ENCODE measurements around the gene ETV3.
"Not testable (repeated sequence)": the region's sequence is repeated elsewhere in the genome, so short reads cannot be mapped to it uniquely, and the experiment has no call there.

Gene ETV3

GRCh38 chr1:157171903-157172503 is 33.8 kb upstream of the ETV3 start:
- DNase-seq (ENCODE audit: low spot score); in situ Hi-C loops (cut with MboI; ENCODE audit: low pct_unique_long_range_greater_than_20kb, low sequenced_read_pairs, unreplicated experiment): not testable (repeated sequence)
- TF ChIP-seq CTCF (IDR thresholded peaks at IDR 0.05; ENCODE audit: extremely low read depth, insufficient read depth, missing control alignments), result peak; percentile 43

- in situ Hi-C loops (cut with MboI; ENCODE audit: low pct_unique_long_range_greater_than_20kb, low sequenced_read_pairs, unreplicated experiment), result no loop called here
- DNase-seq (ENCODE audit: low spot score), result no peak
- peak; percentile 65 for TF ChIP-seq CTCF (IDR thresholded peaks at IDR 0.05; ENCODE audit: extremely low read depth, insufficient read depth, missing control alignments)
Observed at GRCh38 chr1:157170677-157171515, 32.7 kb upstream of the ETV3 start.

GRCh38 chr1:157168015-157168414 is 29.8 kb upstream of the ETV3 start:
- no peak for TF ChIP-seq CTCF (IDR thresholded peaks at IDR 0.05; ENCODE audit: extremely low read depth, insufficient read depth, missing control alignments)
- no peak for DNase-seq (ENCODE audit: low spot score)
- in situ Hi-C loops (cut with MboI; ENCODE audit: low pct_unique_long_range_greater_than_20kb, low sequenced_read_pairs, unreplicated experiment), result no loop called here

GRCh38 chr1:157167437-157167836 is 29.2 kb upstream of the ETV3 start:
- no peak for TF ChIP-seq CTCF (IDR thresholded peaks at IDR 0.05; ENCODE audit: extremely low read depth, insufficient read depth, missing control alignments)
- no peak for DNase-seq (ENCODE audit: low spot score)
- in situ Hi-C loops (cut with MboI; ENCODE audit: low pct_unique_long_range_greater_than_20kb, low sequenced_read_pairs, unreplicated experiment), result no loop called here

- in situ Hi-C loops (cut with MboI; ENCODE audit: low pct_unique_long_range_greater_than_20kb, low sequenced_read_pairs, unreplicated experiment), result no loop called here
- TF ChIP-seq CTCF (IDR thresholded peaks at IDR 0.05; ENCODE audit: extremely low read depth, insufficient read depth, missing control alignments), result no peak
- DNase-seq (ENCODE audit: low spot score), result no peak
Observed at GRCh38 chr1:157166590-157166989, 28.4 kb upstream of the ETV3 start.

GRCh38 chr1:157163273-157164127 is 25.3 kb upstream of the ETV3 start:
- TF ChIP-seq CTCF (IDR thresholded peaks at IDR 0.05; ENCODE audit: extremely low read depth, insufficient read depth, missing control alignments), result peak; percentile 93
- in situ Hi-C loops (cut with MboI; ENCODE audit: low pct_unique_long_range_greater_than_20kb, low sequenced_read_pairs, unreplicated experiment), result loop anchor here (5.0 kb wide), 1 partner anchor 71 kb away; no protein-coding TSS in a partner anchor
- peak; percentile 76 for DNase-seq (ENCODE audit: low spot score)

Data from GM13977 (cell line).